Neutrophil (primary cell): Measurements from ENCODE around the gene CACNA2D2.

ENCODE experiments used
- H3K27ac ChIP-seq: fragments of 200-600 bp; sonication (generic); 2 replicates; pipeline ENCODE4 v1.5.1; 2016; ENCODE audit warnings: mild to moderate bottlenecking, moderate library complexity
- H3K27me3 ChIP-seq: fragments of 200-600 bp; sonication (generic); 2 replicates; pipeline ENCODE4 v1.6.0; 2016; ENCODE audit warnings: mild to moderate bottlenecking
- H3K36me3 ChIP-seq: fragments of 200-600 bp; sonication (generic); 2 replicates; pipeline ENCODE4 v1.5.1; 2017
- H3K4me1 ChIP-seq, 2 experiments: fragments of 200-600 bp in 1 of 2; sonication (generic) in 1 of 2; 1 replicate in 1 of 2; 2 replicates in 1 of 2; pipeline versions ENCODE4 v1.5.1 to v1.6.1; 2013 to 2016; ENCODE audit warnings: low read depth in 1 of 2, low read length in 1 of 2, mild to moderate bottlenecking in 1 of 2, moderate library complexity in 1 of 2; ENCODE audit not compliant: control insufficient read depth in 1 of 2, insufficient read depth in 1 of 2
- H3K4me3 ChIP-seq, 2 experiments: fragments of 200-600 bp in 1 of 2; sonication (generic) in 1 of 2; 1 replicate in 1 of 2; 2 replicates in 1 of 2; pipeline ENCODE4 v1.5.1; 2013 to 2016; ENCODE audit warnings: low read depth in 1 of 2, low read length in 1 of 2, mild to moderate bottlenecking in 1 of 2, moderate library complexity in 1 of 2
- H3K9me3 ChIP-seq: fragments of 200-600 bp; sonication (generic); 2 replicates; pipeline ENCODE4 v1.5.1; 2016
- TF ChIP-seq, protein P1 (sequence below): fragments of 200-600 bp; sonication (generic); IDR thresholded peaks from 2 replicates; pipeline ENCODE4 v1.5.1; 2016; ENCODE audit warnings: antibody characterized with exemption

The CACNA2D2 gene

GRCh38 chr3:50396502-50396901, 106.9 kb downstream of the CACNA2D2 start:
- no peaks in the 10 kb centered on the region for H3K9me3 ChIP-seq
- H3K36me3 ChIP-seq = no peaks in the 10 kb centered on the region
- TF ChIP-seq, protein P1, sequence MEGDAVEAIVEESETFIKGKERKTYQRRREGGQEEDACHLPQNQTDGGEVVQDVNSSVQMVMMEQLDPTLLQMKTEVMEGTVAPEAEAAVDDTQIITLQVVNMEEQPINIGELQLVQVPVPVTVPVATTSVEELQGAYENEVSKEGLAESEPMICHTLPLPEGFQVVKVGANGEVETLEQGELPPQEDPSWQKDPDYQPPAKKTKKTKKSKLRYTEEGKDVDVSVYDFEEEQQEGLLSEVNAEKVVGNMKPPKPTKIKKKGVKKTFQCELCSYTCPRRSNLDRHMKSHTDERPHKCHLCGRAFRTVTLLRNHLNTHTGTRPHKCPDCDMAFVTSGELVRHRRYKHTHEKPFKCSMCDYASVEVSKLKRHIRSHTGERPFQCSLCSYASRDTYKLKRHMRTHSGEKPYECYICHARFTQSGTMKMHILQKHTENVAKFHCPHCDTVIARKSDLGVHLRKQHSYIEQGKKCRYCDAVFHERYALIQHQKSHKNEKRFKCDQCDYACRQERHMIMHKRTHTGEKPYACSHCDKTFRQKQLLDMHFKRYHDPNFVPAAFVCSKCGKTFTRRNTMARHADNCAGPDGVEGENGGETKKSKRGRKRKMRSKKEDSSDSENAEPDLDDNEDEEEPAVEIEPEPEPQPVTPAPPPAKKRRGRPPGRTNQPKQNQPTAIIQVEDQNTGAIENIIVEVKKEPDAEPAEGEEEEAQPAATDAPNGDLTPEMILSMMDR = no peak
- H3K27me3 ChIP-seq = no peaks in the 10 kb centered on the region
- H3K27ac ChIP-seq = no peak overlapping the region
- H3K4me3 ChIP-seq = no peak overlapping the region
- no peaks in the 10 kb centered on the region for H3K4me1 ChIP-seq

GRCh38 chr3:50395070-50395860, 108.2 kb downstream of the CACNA2D2 start:
- Histone ChIP-seq H3K27ac (no peak overlapping the region), H3K27me3 (no peaks in the 10 kb centered on the region), H3K4me3 (no peak overlapping the region), H3K9me3 (no peaks in the 10 kb centered on the region), H3K4me1 (no peaks in the 10 kb centered on the region), H3K36me3 (no peaks in the 10 kb centered on the region)
- TF ChIP-seq, protein P1 = no peak

GRCh38 chr3:50393061-50393460, 110.4 kb downstream of the CACNA2D2 start:
- H3K27me3 ChIP-seq = no peaks in the 10 kb centered on the region
- H3K4me1 ChIP-seq = no peaks in the 10 kb centered on the region

DNA sequence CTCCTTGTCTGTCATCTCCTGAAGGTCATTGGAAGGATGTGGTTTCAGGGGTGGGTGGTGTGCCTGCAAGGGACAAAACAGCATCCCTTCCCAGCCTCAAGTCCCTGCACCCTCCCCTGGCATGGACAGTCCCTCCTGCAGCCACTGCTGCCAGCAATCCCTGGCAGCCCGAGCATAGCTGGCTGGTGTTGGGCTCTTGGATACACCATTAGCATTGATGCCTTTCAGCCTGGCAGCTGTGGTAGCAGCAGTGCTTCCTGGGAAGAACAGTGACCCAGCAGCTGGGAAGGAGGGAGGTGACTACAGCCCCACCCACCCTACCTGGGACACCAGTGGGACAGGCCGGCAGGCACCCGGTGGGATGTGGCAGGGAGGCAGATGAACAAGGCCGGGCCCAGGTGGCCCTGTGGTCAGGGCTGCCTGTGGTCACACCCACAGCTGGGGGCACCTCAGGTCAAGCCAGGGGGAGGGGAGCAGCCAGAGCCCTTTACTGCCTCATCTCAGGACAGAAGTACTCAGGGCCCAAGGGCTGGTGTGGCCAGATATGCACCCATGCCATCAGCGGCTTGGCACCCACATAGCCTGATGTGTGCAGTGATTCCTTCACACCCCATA, 111.2 kb downstream of the CACNA2D2 start:
- no peak overlapping the region for H3K27ac ChIP-seq
- TF ChIP-seq, protein P1 = no peak
- no peaks in the 10 kb centered on the region for H3K4me1 ChIP-seq

More at GRCh38 chr3:50393061-50393460, 110.4 kb downstream of the CACNA2D2 start:
- TF ChIP-seq, protein P1 = no peak
- Histone ChIP-seq H3K27ac (no peak overlapping the region), H3K36me3 (no peaks in the 10 kb centered on the region), H3K9me3 (no peaks in the 10 kb centered on the region), H3K4me3 (no peak overlapping the region)

GRCh38 chr3:50390508-50391224, 112.8 kb downstream of the CACNA2D2 start:
- no peak overlapping the region for H3K27ac ChIP-seq
- H3K36me3 ChIP-seq = no peaks in the 10 kb centered on the region
- peaks cover 3% of the 10 kb centered on the region for H3K27me3 ChIP-seq
- no peaks in the 10 kb centered on the region for H3K9me3 ChIP-seq
- H3K4me3 ChIP-seq = no peak overlapping the region
- TF ChIP-seq, protein P1 = no peak
- H3K4me1 ChIP-seq = no peaks in the 10 kb centered on the region

More for the DNA sequence above, 111.2 kb downstream of the CACNA2D2 start:
- H3K36me3 ChIP-seq = no peaks in the 10 kb centered on the region
- no peaks in the 10 kb centered on the region for H3K27me3 ChIP-seq
- H3K9me3 ChIP-seq = no peaks in the 10 kb centered on the region
- H3K4me3 ChIP-seq = no peak overlapping the region
